ENCODE data around the gene SPARC.

The SPARC gene

DNA sequence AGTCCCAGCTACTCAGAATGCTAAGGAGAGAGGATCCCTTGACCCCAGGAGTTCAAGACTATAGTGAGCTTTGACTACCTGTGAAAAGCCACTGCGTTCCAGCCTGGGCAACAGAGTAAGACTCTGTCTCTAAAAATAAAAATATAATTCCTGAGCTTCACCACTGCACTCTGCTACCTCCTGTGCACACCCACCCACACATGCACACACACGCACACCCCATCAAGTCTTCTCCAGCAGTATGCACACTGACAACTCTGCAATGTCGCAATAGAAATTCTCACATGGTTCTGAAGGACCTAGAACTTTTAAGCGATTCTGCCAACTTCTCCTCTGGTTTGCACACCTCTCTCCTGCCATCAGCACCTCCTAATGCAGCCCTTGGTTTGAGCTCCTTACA lies 48.1 kb downstream of the SPARC start:
- TF ChIP-seq GATA2 (IDR thresholded peaks at IDR 0.05; ENCODE audit: low read depth, low read length), result no peak
- no peak for TF ChIP-seq GATA3 (IDR thresholded peaks at IDR 0.05; ENCODE audit: low read depth, low read length)

DNA sequence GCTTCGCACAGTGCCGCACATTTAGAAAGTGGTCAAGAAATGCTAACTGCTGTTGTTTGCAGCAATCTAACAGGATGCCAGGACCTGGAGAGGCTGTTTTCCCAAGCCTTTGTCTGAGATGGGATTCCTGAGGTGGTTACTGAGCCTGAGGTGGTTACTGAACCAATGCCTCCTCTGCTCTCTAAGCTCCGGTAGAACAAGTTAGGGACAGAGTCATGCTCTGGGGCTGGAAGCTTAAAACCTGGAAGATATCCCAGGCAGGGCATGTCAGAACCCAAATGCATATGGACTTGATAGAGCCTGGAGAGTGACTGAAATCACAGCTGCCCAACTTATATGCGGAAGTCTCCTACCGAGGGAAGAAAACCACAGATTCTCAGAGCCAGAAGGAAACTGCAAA lies 49.0 kb downstream of the SPARC start:
- TF ChIP-seq GATA3 (IDR thresholded peaks at IDR 0.05; ENCODE audit: low read depth, low read length), result no peak
- no peak for TF ChIP-seq GATA2 (IDR thresholded peaks at IDR 0.05; ENCODE audit: low read depth, low read length)

DNA sequence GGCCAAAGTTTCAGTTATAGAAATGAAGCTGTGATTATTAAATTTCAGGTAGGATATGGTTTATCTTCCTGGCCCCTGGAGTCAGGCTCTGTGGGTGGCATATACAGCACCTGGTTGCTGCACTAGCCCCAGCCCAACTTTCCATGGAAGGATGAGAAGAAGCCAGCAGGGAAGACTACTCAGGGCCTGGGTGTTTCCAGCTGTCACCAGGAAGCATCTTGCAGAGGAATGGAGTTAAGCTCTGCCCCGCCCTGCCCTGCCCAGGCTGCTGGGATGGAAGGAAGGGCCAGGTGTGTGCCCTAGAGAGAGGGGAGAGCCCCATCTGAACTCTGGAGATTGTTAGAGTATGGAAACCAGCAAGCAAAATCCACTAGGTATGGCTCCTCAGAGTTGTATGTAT lies 52.8 kb downstream of the SPARC start:
- TF ChIP-seq GATA2 (IDR thresholded peaks at IDR 0.05; ENCODE audit: low read depth, low read length) (no peak), GATA3 (IDR thresholded peaks at IDR 0.05; ENCODE audit: low read depth, low read length) (no peak)

DNA sequence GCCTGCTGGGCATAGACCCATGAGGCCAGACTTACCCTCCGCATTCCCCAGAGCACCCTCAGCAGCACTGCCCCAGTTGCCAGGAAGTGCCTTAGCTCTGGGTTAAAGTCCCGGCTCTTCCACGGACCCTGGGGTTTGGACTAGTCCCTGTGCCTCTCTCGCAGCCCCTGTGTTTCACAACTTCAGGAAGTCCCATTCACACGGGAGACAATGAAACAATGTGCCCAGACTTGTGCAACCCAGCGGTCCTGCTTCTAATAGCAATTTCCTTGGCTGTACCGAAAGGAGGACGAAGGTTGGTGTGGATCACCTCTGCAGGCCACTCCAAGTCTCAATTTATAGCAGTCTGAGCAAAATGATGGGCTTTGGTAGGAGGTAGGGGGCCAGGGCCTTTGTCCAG lies 53.8 kb downstream of the SPARC start:
- TF ChIP-seq GATA2 (IDR thresholded peaks at IDR 0.05; ENCODE audit: low read depth, low read length) (no peak), GATA3 (IDR thresholded peaks at IDR 0.05; ENCODE audit: low read depth, low read length) (no peak)

DNA sequence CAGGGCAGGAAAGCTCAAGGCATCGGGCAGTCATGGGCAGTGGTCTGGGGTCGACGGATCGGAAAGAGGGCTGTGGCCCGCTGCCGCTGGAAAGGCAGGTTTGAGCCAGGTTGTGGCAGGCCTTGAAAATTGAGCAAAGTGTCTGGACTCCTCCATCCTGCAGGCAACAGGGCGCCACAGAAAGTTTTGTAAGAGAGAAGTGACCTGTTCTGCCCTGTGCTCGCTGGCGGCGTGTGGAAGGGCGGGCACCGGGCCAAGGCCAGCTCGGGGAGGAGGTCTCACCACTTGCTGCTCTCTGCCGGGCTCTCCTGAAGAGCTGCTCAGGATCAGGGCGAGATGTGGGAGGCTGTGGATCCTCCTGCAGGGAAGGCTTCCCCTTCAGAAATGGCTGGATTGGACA lies 54.2 kb downstream of the SPARC start:
- TF ChIP-seq GATA2 (IDR thresholded peaks at IDR 0.05; ENCODE audit: low read depth, low read length) (no peak), GATA3 (IDR thresholded peaks at IDR 0.05; ENCODE audit: low read depth, low read length) (no peak)

DNA sequence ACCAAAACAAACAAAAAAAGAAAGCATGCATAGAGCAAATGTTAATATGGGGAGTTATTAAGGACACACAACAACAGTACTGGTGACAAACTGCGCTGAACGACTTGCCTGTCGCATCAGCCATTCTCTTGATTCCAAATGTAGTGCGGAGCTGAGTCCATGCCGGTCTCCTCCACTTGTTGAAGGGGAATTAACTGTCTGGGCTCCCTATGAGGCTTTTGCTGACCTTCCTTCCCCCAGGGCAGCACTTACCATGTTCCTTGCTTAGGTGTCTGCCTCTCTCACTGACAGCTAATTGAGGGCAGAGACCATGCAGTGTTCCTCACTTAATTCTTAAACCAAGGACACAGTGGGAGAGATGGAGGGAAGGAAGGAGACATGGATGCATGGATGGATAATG lies 54.8 kb downstream of the SPARC start:
- no peak for TF ChIP-seq GATA2 (IDR thresholded peaks at IDR 0.05; ENCODE audit: low read depth, low read length)
- TF ChIP-seq GATA3 (IDR thresholded peaks at IDR 0.05; ENCODE audit: low read depth, low read length), result no peak

DNA sequence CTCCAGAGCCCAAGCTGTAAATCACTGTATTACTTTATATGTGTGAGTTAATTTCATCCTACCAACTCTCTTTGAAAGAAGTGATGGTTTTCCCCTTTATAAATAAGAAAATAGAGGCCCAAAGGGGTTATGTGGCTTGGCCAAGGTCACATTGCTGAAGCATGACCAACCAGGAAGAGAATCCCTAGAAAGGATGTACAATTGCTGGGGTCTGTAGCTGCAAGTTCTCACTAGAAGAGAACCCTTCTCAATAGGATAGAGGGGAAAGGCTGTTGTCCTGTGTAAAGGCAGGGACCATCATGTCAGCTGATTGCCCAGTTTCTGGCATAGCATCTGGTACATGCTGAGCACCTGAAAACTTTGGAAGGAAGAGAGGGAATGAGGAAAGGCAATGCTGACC lies 56.6 kb downstream of the SPARC start:
- TF ChIP-seq GATA3 (IDR thresholded peaks at IDR 0.05; ENCODE audit: low read depth, low read length) (no peak), GATA2 (IDR thresholded peaks at IDR 0.05; ENCODE audit: low read depth, low read length) (no peak)

DNA sequence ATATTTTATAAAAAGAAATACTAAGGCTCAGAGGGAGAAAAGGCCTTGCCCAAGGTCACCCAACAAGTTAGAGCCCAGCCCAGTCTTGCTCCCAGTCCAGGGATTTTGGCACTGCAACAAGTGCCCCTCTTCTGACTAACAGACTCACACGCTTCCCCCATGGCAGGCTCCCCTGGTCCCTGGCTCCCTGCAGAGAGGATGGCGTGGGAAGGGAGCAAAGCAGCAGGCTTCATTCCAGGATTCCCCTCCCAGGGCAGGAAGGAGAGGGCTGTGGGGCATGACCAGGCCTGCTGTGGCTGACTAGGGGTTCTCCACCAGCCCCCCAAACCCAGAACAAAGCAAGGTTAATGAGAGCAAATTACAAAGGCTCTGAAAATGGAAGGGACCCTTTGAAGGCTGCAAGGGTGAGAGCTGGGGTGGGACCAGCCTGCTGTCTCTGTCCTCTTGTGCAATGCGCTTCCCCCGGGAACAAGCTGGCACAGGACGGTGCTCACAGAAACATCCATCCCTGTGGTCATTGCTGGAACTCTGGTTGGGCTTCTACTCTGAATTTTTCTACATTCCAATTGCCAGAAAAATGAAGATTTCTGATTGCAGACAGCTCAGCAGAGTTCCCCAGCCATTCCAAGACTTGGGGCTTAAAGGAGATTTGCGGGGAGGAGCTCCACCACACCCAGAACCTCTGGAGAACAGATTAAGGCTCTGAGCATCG lies 58.4 kb downstream of the SPARC start:
- TF ChIP-seq GATA2 (IDR thresholded peaks at IDR 0.05; ENCODE audit: low read depth, low read length), result no peak

DNA sequence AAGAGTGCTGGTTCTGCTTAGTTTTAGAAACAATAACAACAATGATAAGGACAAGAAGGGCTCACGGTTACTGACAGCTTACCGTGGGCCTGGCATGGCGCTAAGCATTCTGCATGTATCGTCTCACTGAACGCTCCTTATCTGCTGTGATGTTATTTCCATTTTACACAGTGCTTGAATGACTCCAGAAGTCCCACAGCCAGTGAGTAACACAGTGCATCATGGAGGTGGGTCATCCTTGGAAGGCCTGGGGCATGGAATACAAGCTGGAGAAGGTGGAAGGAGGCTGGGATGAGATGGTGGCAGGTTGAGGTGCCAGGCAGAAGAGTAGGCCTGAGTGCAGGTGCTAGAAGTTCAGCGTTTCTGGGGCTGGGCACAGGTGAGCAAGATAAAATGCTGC lies 59.1 kb downstream of the SPARC start:
- TF ChIP-seq GATA3 (IDR thresholded peaks at IDR 0.05; ENCODE audit: low read depth, low read length), result no peak
- no peak for TF ChIP-seq GATA2 (IDR thresholded peaks at IDR 0.05; ENCODE audit: low read depth, low read length)

DNA sequence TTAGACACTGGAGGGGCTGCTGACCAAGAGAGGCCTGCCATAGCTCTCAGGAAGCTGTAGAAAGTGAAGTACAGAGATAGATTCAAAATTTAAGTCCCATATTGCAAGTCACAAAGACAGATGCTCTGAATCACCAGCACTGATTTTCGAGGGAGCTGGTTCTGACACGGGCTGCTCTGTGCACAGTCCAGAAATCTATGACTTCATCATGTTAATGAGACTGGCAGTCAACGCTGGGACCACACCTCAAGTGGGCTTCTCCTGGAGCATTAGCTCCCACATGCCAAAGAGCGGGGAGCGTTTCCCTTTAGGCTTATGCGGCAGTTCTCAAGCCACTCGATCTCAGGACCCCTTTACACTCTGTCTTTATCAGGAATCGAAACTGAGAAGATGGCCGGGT lies 61.4 kb downstream of the SPARC start:
- TF ChIP-seq GATA3 (IDR thresholded peaks at IDR 0.05; ENCODE audit: low read depth, low read length) (no peak), GATA2 (IDR thresholded peaks at IDR 0.05; ENCODE audit: low read depth, low read length) (no peak)

DNA sequence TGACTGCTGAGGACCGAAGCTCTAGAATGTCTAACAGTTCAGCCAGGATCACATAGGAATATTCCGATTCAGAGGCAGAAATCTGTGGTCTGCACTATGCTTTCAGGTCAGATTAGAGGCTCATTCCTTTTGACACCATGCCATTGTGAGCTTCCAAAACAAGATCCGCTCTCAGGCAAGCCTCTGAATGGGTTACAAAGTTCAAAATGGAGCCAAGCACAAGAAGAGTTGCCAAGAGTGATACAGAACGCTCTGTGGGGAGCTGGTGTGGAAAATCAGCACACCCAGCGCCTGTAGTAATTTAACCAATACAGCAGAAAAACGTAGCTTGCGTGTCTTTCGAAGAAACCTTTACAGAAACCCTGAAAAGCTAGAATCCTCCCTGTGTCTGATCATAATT lies 62.2 kb downstream of the SPARC start:
- TF ChIP-seq GATA2 (IDR thresholded peaks at IDR 0.05; ENCODE audit: low read depth, low read length) (no peak), GATA3 (IDR thresholded peaks at IDR 0.05; ENCODE audit: low read depth, low read length) (no peak)

DNA sequence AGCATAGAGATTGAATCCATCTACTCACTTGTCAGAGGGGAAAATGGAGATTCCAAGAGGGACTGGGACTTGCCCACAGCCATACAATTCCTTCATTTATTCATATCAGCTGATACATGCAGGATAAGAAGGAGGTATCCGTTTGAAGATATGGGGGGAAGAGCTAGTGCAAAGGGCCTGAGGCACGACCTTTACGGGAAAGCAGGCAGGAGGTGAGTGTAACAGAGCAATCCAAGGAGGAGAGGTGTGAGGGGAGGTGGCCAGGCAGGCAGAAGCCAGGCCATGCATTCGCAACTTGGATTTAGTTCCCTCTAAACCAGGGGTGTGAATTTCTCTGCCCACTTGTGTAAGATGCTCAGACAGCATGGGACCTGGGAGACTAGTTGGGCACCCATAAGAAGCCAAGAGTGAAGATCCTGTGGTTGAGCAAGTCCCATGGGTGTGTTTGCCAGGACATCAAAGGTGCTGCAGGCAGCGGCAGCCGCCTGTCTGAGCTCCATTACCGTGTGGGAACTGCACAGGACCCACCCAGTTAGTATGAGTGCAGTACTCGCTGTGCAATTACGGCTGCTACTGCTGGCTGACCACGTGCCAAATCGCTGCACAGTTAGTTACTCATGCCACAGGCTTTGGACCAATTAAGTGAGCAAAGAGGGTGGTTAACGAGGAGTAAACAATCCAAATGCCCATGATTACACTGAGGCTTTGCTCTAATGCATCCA lies 64.2 kb downstream of the SPARC start:
- TF ChIP-seq GATA2 (IDR thresholded peaks at IDR 0.05; ENCODE audit: low read depth, low read length) (no peak), GATA3 (IDR thresholded peaks at IDR 0.05; ENCODE audit: low read depth, low read length) (no peak)

DNA sequence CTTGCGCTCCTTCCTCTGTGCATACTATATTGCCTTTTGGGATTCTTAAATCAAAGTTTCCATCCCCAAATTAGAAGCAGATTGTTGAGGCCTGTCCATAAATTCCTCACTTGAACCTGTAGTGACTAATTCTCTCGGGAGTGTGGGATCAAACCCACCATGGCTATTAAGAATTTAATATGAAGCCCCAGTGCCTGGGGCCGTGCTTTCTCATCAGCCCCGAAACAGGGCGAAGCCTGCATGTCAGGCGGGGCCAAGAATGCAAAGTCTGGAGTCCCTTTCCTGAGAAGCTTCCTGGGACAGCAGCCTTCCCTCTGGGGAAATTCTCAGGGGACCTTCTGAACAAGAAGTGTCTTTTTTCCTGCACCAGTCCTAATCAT lies 66.3 kb downstream of the SPARC start:
- TF ChIP-seq GATA2 (IDR thresholded peaks at IDR 0.05; ENCODE audit: low read depth, low read length) (no peak), GATA3 (IDR thresholded peaks at IDR 0.05; ENCODE audit: low read depth, low read length) (no peak)

DNA sequence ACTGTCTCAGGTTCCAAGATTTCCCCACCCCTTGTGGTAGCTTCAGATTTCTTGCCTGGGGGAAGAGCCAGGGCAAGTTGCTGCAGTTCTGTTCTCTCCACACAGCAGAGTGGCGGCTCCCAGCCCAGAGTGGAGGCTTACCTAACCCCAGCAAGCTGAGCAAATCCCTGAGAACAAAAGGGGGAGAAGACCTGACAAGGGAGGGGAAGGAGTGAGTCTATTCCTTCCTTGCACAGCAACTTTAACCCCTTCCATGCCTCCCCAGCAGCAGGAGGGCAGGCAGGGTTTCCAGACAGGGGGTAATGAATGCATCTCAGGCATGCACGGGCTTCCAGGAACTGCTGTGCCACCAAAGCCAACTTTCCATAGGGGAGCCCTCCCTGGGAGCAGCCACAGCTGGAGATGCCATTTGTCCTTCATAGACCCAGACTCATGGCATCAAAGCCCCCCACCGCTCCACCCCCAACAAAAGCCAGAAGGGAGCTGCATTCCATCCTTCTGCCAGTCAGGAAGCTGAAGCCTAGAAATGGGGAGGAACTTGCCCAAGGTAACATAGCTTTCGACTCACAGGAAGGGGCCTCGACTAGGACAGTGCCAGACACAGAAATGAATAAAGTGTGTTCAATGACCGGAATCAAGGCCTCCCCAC lies 66.8 kb downstream of the SPARC start:
- TF ChIP-seq GATA3 (IDR thresholded peaks at IDR 0.05; ENCODE audit: low read depth, low read length) (no peak), GATA2 (IDR thresholded peaks at IDR 0.05; ENCODE audit: low read depth, low read length) (no peak)

DNA sequence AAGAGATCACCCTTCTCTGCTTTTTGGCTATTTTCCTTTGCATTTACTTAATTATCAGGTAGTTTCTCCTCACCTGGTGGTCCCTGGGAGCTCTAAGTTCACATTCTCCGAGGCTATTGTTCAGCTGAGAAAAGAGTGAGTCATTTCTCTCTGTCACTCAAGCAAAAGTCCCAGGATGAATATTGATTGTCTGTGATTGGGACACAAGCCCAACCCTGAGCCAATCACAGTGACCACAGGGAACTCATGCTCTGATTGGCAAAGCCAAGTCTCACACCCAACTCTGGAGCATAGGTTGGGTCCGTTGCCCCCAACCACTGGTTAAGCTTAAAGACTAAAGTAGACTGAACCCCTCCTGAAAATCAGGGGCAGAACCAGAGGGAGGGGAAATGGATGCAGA lies 67.8 kb downstream of the SPARC start:
- TF ChIP-seq GATA2 (IDR thresholded peaks at IDR 0.05; ENCODE audit: low read depth, low read length), result no peak

Measured in SH-SY5Y (cell line).